LNCAP (cell line): Measurements from ENCODE around the gene ZNF236.

Experiments used
- CTCF ChIP-seq: fragments of 450-650 bp; IDR thresholded peaks from 2 replicates; pipeline ENCODE4 v1.5.1; 2017; ENCODE audit warnings: mild to moderate bottlenecking

Gene ZNF236

GRCh38 chr18:76814256-76814655 is 8.1 kb upstream of the ZNF236 start:
- TF ChIP-seq CTCF: no peak

- TF ChIP-seq CTCF: no peak
Measured at GRCh38 chr18:76816127-76816526, 6.2 kb upstream of the ZNF236 start.

GRCh38 chr18:76817888-76818611 is 4.3 kb upstream of the ZNF236 start:
- no peak for TF ChIP-seq CTCF

GRCh38 chr18:76819411-76820136 is 2.8 kb upstream of the ZNF236 start:
- no peak for TF ChIP-seq CTCF

GRCh38 chr18:76821356-76821874 is 942 bp upstream of the ZNF236 start:
- no peak for TF ChIP-seq CTCF

GRCh38 chr18:76821875-76822505 is 367 bp upstream of the ZNF236 start:
- TF ChIP-seq CTCF: no peak

- TF ChIP-seq CTCF: no peak
Measured at GRCh38 chr18:76823161-76823538, 793 bp downstream of the ZNF236 start.
